Mucosa of descending colon (tissue), 3 donors: ENCODE results near the gene TDO2. TPM values are rescaled to one million over a fixed set of nuclear protein-coding genes. Genes with fewer than 3 reads are reported as not detected.

Experiments
- ATAC-seq: fragments of 200-7000 bp; cut with Tn5 transposase; one replicate; pipeline ENCODE4 v1.9.1; 2020; ENCODE audit warnings: mild to moderate bottlenecking, moderate library complexity
- DNase-seq, 3 donors: peaks; one replicate each; pipeline ENCODE4 v3.0.0-alpha.2; 2020
- H3K36me3 ChIP-seq: fragments of 200-600 bp; one replicate; pipeline ENCODE4 v1.8.0; 2021; ENCODE audit warnings: low read depth, mild to moderate bottlenecking
- H3K4me1 ChIP-seq: fragments of 200-600 bp; one replicate; pipeline ENCODE4 v1.8.0; 2021; ENCODE audit warnings: low read depth, mild to moderate bottlenecking
- H3K4me3 ChIP-seq: fragments of 200-600 bp; one replicate; pipeline ENCODE4 v1.8.0; 2021; ENCODE audit warnings: mild to moderate bottlenecking
- H3K9me3 ChIP-seq: fragments of 200-600 bp; one replicate; pipeline ENCODE4 v1.8.0; 2021; ENCODE audit warnings: mild to moderate bottlenecking
- CTCF ChIP-seq: fragments of 200-600 bp; IDR thresholded peaks from one replicate; pipeline ENCODE4 v1.8.0; 2022; ENCODE audit warnings: antibody characterized with exemption, mild to moderate bottlenecking
- intact Hi-C, 2 donors: fragments of 100-400 bp; cut with DNase I in 1 of 2; cut with micrococcal nuclease in 1 of 2; formaldehyde crosslinking; loops; one replicate each; pipeline versions ENCODE4 v1.11.0 to v1.11.1; 2022; cut with DNase I, micrococcal nuclease
- long read RNA-seq, 2 donors: library from polyadenylated mRNA; unstranded; transcript quantifications; one replicate each; pipeline ENCODE4 v2.0.0, GENCODE V29; 2019 to 2021
- total RNA-seq, 3 donors: library from RNA; stranded (reverse); fragmentation: NEBNext Ultra II Directional in 2 of 3; extraction: Animal tissue kit (Norgen Biotek cat#: 25700) in 2 of 3; gene quantifications; one replicate each; pipeline versions ENCODE4 v1.2.1 to v1.2.4, GENCODE V29; 2021 to 2023
- donor health status: DM: no; HTN: no; CAD: no; lungs with moderate emphysema.
- donor health status: DM: no; HTN: no; CAD: no.
- donor health status: DM: no; HTN: yes; CAD: no.

TDO2 gene
- under 1 TPM; 0.35 to 0.70 (median 0.58) TPM for total RNA-seq
- long read RNA-seq, donor 1: 0 reads
- long read RNA-seq, donor 2: 0 reads

GRCh38 chr4:155903453-155903852 is at the start of gene TDO2:
TSS of gene TDO2 (plus strand) at chr4:155903696. CDS start at chr4:155903759, 63 bp downstream.
- intact Hi-C loops: no loop called here
- TF ChIP-seq CTCF: no peak
- Histone ChIP-seq H3K36me3 (no peaks in the 10 kb centered on the region), H3K4me1 (no peaks in the 10 kb centered on the region), H3K9me3 (no peaks in the 10 kb centered on the region), H3K4me3 (no peak within 1 kb of the TSS)
- no peak for ATAC-seq
- DNase-seq: no peak

GRCh38 chr4:155854582-155855226 is 48.8 kb upstream of the TDO2 start:
- Histone ChIP-seq H3K4me3 (no peak overlapping the region), H3K9me3 (no peaks in the 10 kb centered on the region), H3K36me3 (no peaks in the 10 kb centered on the region), H3K4me1 (no peaks in the 10 kb centered on the region)
- ATAC-seq: no peak
- no peak for DNase-seq
- intact Hi-C loops: no loop called here
- no peak for TF ChIP-seq CTCF

GRCh38 chr4:155855897-155856296 is 47.6 kb upstream of the TDO2 start:
- intact Hi-C loops: no loop called here
- DNase-seq: no peak

GRCh38 chr4:155866177-155866576 is 37.3 kb upstream of the TDO2 start, which contains the start of gene ASIC5:
TSS of gene ASIC5 (minus strand) at chr4:155866277. CDS start at chr4:155866226, 51 bp downstream.
- ATAC-seq (no peak), DNase-seq (no peak)
- H3K4me1 ChIP-seq: no peaks in the 10 kb centered on the region
- no peaks in the 10 kb centered on the region for H3K36me3 ChIP-seq
- intact Hi-C loops: no loop called here
- no peak within 1 kb of the TSS for H3K4me3 ChIP-seq
- no peaks in the 10 kb centered on the region for H3K9me3 ChIP-seq
- no peak for TF ChIP-seq CTCF

More at GRCh38 chr4:155855897-155856296, 47.6 kb upstream of the TDO2 start:
- Histone ChIP-seq H3K4me3 (no peak overlapping the region), H3K36me3 (no peaks in the 10 kb centered on the region), H3K9me3 (no peaks in the 10 kb centered on the region), H3K4me1 (no peaks in the 10 kb centered on the region)
- TF ChIP-seq CTCF: no peak
- ATAC-seq: no peak

- no peak overlapping the region for H3K4me3 ChIP-seq
These were observed 27.6 kb upstream of the TDO2 start for GRCh38 chr4:155875878-155876277.

More at GRCh38 chr4:155875878-155876277, 27.6 kb upstream of the TDO2 start:
- H3K4me1 ChIP-seq: no peaks in the 10 kb centered on the region
- H3K36me3 ChIP-seq: no peaks in the 10 kb centered on the region
- intact Hi-C loops: no loop called here
- no peak for DNase-seq
- ATAC-seq: no peak
- no peak for TF ChIP-seq CTCF
- H3K9me3 ChIP-seq: no peaks in the 10 kb centered on the region
